GM18508 (cell line): ENCODE results near the gene NEAT1.

ENCODE experiments used
- ATAC-seq: cut with Tn5 transposase; IDR thresholded peaks from one replicate; pipeline ENCODE4 v1.9.1; 2021; ENCODE audit warnings: moderate number of reproducible peaks; ENCODE audit not compliant: insufficient read depth, unreplicated experiment

The NEAT1 gene

GRCh38 chr11:65422633-65423515 lies at the start of gene NEAT1:
Gene NEAT1 (plus strand): TSS chr11:65422798.
- no peak for ATAC-seq

DNA sequence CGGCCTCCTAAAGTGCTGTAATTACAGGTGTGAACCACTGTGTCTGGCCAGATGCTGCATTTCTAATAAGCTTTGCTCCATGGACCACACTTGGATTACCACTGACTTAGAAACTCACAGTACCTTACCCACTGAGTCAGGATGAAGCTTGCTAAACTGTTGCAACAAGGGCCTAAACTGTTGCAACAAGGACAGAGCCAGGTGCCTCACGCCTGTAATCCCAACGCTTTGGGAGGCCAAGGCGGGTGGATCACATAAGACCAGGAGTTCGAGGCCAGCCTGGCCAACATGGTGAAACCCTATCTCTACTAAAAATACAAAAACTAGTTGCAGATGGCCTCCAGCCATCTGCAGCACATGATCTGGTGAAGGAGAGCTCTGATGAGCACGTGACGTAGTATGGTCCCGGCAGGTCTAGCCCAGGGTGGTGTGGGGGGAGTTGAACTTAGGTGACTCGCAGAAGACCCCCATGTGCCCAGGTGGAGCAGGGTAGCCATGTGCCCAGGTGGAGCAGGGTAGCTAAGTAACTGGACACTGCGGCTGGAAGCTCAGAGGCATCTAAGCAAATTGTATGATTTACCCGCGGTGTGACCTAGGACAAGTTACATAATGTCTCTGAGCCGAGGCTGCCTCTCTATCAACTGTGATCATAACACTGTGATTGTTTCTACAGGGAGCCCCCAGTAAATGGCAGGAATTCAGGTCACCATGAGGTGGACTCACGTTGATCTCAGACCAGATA lies 48.6 kb upstream of the NEAT1 start:
- ATAC-seq, result no peak

- no peak for ATAC-seq
Observed at GRCh38 chr11:65375012-65375411, 47.6 kb upstream of the NEAT1 start.

GRCh38 chr11:65376138-65376713 lies 46.4 kb upstream of the NEAT1 start:
- no peak for ATAC-seq

DNA sequence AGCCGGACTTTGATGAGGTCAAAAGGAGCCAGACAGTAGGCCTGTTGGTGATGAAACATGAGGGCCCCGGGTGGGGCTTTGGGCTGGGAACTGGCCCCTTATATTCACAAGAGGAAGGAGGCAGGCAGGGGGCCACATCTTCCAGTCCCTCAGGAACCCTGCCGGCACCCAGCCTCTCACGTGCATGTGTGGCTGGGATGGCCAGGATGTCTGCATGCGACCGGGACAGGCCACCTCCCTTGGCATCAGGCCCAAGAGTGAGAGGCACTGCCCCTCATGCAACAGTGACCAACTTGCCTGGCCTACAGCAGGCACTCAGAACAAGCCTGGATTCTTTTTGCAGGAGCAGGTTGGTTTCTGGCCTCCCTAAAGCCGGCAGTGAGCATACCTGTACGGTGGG lies 45.6 kb upstream of the NEAT1 start:
- no peak for ATAC-seq

GRCh38 chr11:65377777-65378176 lies 44.8 kb upstream of the NEAT1 start:
- no peak for ATAC-seq

DNA sequence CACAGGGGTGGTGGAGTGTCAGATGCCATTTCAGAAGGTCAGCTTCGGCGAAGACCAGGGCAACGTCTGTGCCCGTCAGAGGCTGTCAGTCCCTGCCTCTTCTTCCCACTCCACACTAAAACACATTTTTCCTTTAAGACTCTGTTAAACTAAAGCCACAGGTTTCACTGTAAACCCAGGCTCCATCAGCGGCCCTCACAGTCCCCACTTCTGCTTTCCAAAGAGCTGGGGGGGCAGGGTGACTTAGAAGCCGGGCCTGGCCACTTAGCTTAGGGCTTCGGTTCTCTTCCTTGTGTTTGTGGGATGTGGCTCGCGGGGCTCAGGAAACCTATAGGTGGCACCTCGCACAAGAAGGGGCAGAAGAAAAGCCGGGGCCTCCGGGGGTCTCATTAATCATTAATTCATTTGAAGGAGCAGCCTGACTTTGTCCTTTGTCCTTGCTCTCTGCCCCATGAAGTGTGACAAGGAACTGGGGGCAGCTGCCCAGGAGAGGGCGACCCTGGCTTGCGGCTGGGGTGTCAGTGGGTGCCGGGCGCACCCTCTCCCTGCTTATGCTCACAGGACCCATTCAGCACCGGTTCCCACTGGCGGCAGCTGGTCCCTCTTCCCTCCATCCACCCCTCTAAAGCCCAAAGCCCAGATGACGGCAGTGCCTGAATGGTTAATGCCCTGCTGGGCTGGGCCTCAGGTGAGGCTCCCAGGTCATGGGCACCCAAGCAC lies 44.2 kb upstream of the NEAT1 start:
- no peak for ATAC-seq

DNA sequence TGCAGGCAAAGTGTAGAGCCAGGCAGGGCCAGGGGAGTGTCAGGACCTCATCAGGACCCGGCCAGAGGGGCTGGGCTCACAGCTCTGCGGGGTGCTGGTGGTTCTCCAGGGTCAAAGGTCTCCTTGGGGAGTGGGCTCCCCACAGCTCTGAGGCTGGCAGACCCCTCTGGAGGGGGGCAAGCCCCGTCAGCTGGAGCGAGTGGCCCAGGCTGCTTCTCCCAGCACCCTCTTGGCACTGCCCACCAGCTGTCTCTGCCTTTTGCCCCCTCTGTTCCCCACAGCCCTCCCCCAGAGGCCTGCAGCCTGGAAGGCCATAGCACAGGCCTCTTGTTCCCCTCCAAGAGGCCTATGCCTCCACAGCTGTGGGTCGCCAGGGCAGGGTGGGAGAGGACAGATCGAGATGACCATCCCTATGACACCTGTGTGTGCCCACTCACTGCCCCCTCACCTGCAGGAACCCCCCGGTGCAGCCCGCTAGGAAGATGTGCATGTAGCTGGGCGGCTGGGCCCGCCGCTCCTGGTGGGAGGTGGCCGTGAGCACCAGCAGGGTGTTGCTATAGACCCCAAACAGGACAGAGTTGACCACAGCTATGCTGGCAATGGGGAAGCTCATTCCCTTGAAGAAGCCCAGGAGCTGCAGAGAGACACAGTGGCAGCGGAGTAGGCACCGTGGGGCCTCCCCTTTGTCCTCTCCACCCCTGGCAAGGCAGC lies 43.5 kb upstream of the NEAT1 start:
- no peak for ATAC-seq

DNA sequence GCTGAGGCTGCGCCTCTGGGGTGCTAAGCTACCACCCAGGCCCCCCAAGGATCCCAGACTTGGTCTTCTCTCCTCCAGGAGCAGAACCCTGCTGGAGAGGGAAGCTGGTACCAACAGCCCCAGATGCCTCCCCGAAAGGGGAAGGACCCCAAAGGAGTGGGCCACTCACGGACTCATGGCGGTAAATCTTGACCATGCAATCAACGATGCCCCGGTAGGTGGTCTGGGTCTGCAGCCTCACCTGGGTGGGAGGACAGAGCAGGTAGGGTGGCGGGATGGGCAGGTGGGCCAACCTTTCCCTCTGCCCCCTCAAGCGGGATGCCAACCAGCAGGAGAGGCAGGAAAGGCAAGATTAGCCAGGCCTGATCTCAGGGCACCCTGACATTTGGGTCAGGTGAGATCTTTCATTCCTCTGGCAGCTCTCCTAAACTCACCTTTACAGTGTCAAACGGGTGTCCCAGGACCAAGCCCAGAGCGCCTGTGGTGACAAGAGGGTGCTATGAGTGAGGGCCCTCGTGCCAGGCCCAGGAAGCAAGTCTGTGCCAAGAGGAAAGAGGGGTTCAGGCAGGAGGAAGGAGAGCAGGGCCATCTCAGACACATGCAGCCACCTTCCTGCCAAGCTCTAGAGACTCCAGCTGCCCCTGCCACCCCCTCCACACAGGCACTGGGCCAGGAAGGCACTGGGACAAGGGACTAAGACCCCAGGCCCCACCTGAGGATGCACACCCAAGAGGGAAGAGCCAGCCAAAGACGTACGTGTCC lies 42.7 kb upstream of the NEAT1 start:
- ATAC-seq, result no peak

- ATAC-seq, result no peak
Observed at GRCh38 chr11:65380460-65381119, 42.0 kb upstream of the NEAT1 start.

- no peak for ATAC-seq
Observed at GRCh38 chr11:65381716-65382032, 40.9 kb upstream of the NEAT1 start.

- peak; percentile 42 for ATAC-seq
Observed at GRCh38 chr11:65382033-65382803, 40.4 kb upstream of the NEAT1 start, which contains the start of gene SLC25A45. Gene SLC25A45 (minus strand): TSS chr11:65382646. CDS start chr11:65381951, 695 bp downstream.

- ATAC-seq, result no peak
Observed at GRCh38 chr11:65382804-65383368, 39.7 kb upstream of the NEAT1 start.

DNA sequence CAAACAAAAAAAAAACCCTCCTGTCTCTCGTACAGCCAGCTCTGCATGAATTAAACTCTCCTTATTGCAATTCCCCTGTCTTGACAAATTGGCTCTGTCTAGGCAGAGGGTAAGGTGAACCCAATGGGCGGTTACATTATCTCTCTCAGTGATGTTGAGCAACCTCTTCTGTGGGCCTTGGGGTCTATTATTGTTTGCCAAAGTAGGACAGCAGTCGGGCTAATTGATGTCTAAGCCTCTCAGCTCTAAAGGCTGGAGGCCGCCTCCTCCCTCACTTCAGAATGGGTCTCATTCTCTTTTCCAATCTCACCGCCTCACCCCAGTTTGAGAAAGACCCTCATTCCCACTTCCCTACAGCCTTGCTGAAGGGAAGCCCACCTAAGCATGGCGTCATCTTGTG lies 38.8 kb upstream of the NEAT1 start:
- ATAC-seq, result no peak

DNA sequence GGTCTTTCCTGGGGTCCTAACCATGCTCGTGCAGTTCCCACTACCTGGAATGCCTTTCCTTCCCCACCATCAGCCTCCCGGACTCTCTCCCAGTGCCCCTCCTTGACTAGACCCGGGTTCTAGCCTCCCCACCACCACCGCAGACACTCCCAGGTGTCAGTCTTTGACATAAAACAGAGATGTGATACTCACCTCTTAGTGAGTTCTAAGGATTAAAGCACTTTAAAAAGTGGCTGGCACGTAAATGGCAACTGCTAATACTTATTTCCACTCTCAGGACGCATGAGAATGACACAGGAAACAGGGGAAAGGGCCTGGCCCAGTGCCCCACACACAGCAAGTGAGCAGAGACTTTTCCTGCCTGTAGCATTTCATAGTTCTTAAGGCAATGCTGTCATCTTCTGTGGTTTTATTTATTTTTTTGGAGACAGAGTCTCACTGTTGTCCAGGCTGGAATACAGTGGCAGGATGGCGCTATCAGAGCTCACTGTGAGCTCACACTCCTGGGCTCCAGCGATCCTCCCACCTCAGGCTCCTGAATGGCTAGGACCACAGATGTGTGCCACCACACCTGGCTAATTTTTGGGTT lies 38.2 kb upstream of the NEAT1 start:
- ATAC-seq, result no peak

DNA sequence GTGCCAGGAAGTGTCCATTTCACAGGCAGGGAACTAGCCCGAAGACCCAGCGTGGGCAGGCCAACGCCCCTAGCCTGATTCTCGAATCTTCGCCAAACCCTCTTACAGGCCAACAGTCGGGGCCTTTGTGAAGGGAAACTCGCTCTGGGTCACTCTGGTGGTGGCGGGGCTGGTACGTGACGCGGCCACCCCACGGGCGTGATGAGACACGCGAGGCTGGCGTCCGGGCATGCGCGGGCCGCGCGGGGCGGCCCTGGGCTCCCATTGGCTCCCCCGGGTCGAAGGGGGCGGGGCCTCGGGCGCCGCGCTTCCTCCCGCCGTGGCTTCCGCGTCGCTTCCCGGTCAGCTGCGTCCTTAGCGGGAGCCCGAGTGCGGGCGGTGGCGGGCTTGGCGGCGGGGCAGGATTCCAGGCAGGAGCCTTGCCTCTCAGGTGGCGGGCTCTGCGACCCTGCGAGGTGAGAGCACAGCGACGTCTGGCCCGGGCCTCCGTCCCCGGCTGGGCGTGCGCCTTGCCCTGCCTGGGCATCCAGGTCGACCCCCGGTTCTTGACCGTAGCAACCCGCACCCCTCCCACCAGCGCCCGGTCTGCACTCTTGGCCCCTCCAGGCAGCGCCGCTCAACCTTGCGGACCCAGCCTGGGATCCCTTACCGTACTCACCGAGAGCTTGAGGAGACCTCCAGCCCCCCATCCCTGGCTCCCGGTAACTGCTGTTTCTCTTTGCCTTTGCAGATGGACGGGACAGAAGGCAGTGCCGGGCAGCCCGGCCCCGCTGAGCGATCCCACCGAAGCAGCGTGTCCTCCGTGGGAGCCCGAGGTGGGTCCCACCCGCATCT lies 36.1 kb upstream of the NEAT1 start, which contains the start of gene FRMD8:
TSS of gene FRMD8 (plus strand) at position 331 of the 834 bp plus-strand sequence. CDS start at position 731, 400 bp downstream.
- no peak for ATAC-seq
